ENCODE measurements around the gene TRIM4. TPM values are rescaled to one million over a fixed set of nuclear protein-coding genes. Genes with fewer than 3 reads are reported as not detected.
"Not testable (repeated sequence)": the region's sequence is repeated elsewhere in the genome, so short reads cannot be mapped to it uniquely, and the experiment has no call there.

Gene TRIM4
- total RNA-seq, result 10 to 100 TPM; 22.2 to 22.3 TPM

GRCh38 chr7:99918959-99919813, at the start of gene TRIM4:
TSS of gene TRIM4 (minus strand) at chr7:99919530. CDS start at chr7:99919401, 129 bp downstream.
- Mint-ChIP-seq H3K4me3 (peak within 1 kb of the TSS; percentile 97), H3K9me3 (no peaks in the 10 kb centered on the region), H3K36me3 (ENCODE audit: low read depth) (peaks cover 38% of the 10 kb centered on the region), H3K4me1 (ENCODE audit: low read depth) (peaks cover 44% of the 10 kb centered on the region), H3K27ac (peak within 1 kb of the TSS; percentile 99), H3K27me3 (no peaks in the 10 kb centered on the region)
- peak; percentile 99 for ATAC-seq
- intact Hi-C loops (cut with micrococcal nuclease), result loop anchor here (10.0 kb wide), 2 partner anchors 166 to 206 kb away; partner anchors contain the start of genes COPS6, MBLAC1 and ZNF3
- TF ChIP-seq CTCF (IDR thresholded peaks at IDR 0.05), result no peak
- CTCF ChIA-PET, result interaction anchor here (0.6 to 11.0 kb wide), 23 partner anchors 9 to 934 kb away, joined by 3 to 189 read pairs (median 4); partner anchors contain the start of genes GJC3, ZNF655 and ZSCAN25
- peak; percentile 95 for DNase-seq
- POLR2A ChIA-PET, result interaction anchor here (0.5 to 2.7 kb wide), 20 partner anchors 10 to 430 kb away, joined by 3 to 16 read pairs (median 3); partner anchors contain the start of genes GJC3, ZKSCAN1, ZKSCAN5 and ZNF655

- H3K4me3 Mint-ChIP-seq, result no peak overlapping the region
- POLR2A ChIA-PET, result no interaction called here
- H3K9me3 Mint-ChIP-seq, result no peaks in the 10 kb centered on the region
- H3K4me1 Mint-ChIP-seq (ENCODE audit: low read depth), result peaks cover 5% of the 10 kb centered on the region
- CTCF ChIA-PET, result no interaction called here
- ATAC-seq (no peak), DNase-seq (no peak)
- H3K27ac Mint-ChIP-seq, result no peak overlapping the region
- intact Hi-C loops (cut with micrococcal nuclease), result no loop called here
- TF ChIP-seq CTCF (IDR thresholded peaks at IDR 0.05), result no peak
- no peaks in the 10 kb centered on the region for H3K36me3 Mint-ChIP-seq (ENCODE audit: low read depth)
- H3K27me3 Mint-ChIP-seq, result peaks cover 23% of the 10 kb centered on the region
Observed at GRCh38 chr7:99958564-99959227, 39.4 kb upstream of the TRIM4 start.

GRCh38 chr7:99955247-99955646, 35.9 kb upstream of the TRIM4 start:
- H3K4me3 Mint-ChIP-seq, result no peak overlapping the region
- ATAC-seq (no peak), DNase-seq (no peak)
- H3K36me3 Mint-ChIP-seq (ENCODE audit: low read depth), result no peaks in the 10 kb centered on the region
- no peak for TF ChIP-seq CTCF (IDR thresholded peaks at IDR 0.05)
- CTCF ChIA-PET, result interaction anchor here (1.2 to 1.9 kb wide), 4 partner anchors 11 to 42 kb away, joined by 3 to 7 read pairs (median 4); partner anchors contain the start of gene GJC3
- peaks cover 5% of the 10 kb centered on the region for H3K9me3 Mint-ChIP-seq
- peaks cover 8% of the 10 kb centered on the region for H3K4me1 Mint-ChIP-seq (ENCODE audit: low read depth)
- no peak overlapping the region for H3K27ac Mint-ChIP-seq
- intact Hi-C loops (cut with micrococcal nuclease), result no loop called here
- POLR2A ChIA-PET, result interaction anchor here (1.2 kb wide), 1 partner anchor 36 kb away, joined by 4 read pairs; no protein-coding TSS in a partner anchor
- peaks cover 13% of the 10 kb centered on the region for H3K27me3 Mint-ChIP-seq

GRCh38 chr7:99954643-99955042, 35.3 kb upstream of the TRIM4 start:
- H3K9me3 Mint-ChIP-seq; intact Hi-C loops (cut with micrococcal nuclease); ATAC-seq; H3K4me3 Mint-ChIP-seq; H3K27ac Mint-ChIP-seq; H3K4me1 Mint-ChIP-seq (ENCODE audit: low read depth); DNase-seq; POLR2A ChIA-PET; H3K36me3 Mint-ChIP-seq (ENCODE audit: low read depth): not testable (repeated sequence)
- peaks cover 12% of the 10 kb centered on the region for H3K27me3 Mint-ChIP-seq
- CTCF ChIA-PET, result interaction anchor here (1.2 to 1.9 kb wide), 3 partner anchors 11 to 25 kb away, joined by 3 to 7 read pairs (median 4); partner anchors contain the start of gene GJC3

GRCh38 chr7:99953649-99954048, 34.3 kb upstream of the TRIM4 start:
- Mint-ChIP-seq H3K4me1 (ENCODE audit: low read depth) (peaks cover 8% of the 10 kb centered on the region), H3K9me3 (peaks cover 11% of the 10 kb centered on the region), H3K36me3 (ENCODE audit: low read depth) (no peaks in the 10 kb centered on the region), H3K27me3 (peaks cover 5% of the 10 kb centered on the region), H3K4me3 (no peak overlapping the region), H3K27ac (no peak overlapping the region)
- CTCF ChIA-PET, result no interaction called here
- no peak for TF ChIP-seq CTCF (IDR thresholded peaks at IDR 0.05)
- DNase-seq (peak; percentile 27), ATAC-seq (peak; percentile 73)
- intact Hi-C loops (cut with micrococcal nuclease), result no loop called here
- POLR2A ChIA-PET, result interaction anchor here (0.6 kb wide), 1 partner anchor 58 kb away, joined by 3 read pairs; no protein-coding TSS in a partner anchor

GRCh38 chr7:99952649-99953048, 33.3 kb upstream of the TRIM4 start:
- CTCF ChIA-PET, result interaction anchor here (1.5 kb wide), 1 partner anchor 27 kb away, joined by 3 read pairs; no protein-coding TSS in a partner anchor
- intact Hi-C loops (cut with micrococcal nuclease); H3K4me1 Mint-ChIP-seq (ENCODE audit: low read depth); H3K36me3 Mint-ChIP-seq (ENCODE audit: low read depth); ATAC-seq; H3K27ac Mint-ChIP-seq; H3K27me3 Mint-ChIP-seq; H3K4me3 Mint-ChIP-seq; DNase-seq; POLR2A ChIA-PET: not testable (repeated sequence)
- H3K9me3 Mint-ChIP-seq, result peaks cover 11% of the 10 kb centered on the region

- H3K36me3 Mint-ChIP-seq (ENCODE audit: low read depth); H3K27ac Mint-ChIP-seq; H3K4me3 Mint-ChIP-seq; ATAC-seq; H3K4me1 Mint-ChIP-seq (ENCODE audit: low read depth); intact Hi-C loops (cut with micrococcal nuclease); H3K27me3 Mint-ChIP-seq; DNase-seq; POLR2A ChIA-PET: not testable (repeated sequence)
- CTCF ChIA-PET, result interaction anchor here (0.6 to 1.7 kb wide), 6 partner anchors 9 to 68 kb away, joined by 3 to 6 read pairs (median 4); no protein-coding TSS in a partner anchor
- peaks cover 11% of the 10 kb centered on the region for H3K9me3 Mint-ChIP-seq
Observed at GRCh38 chr7:99950819-99951218, 31.5 kb upstream of the TRIM4 start.
